Astrocyte of the cerebellum (primary cell): ENCODE results near the gene CCL23.

Source experiments
- DNase-seq: peaks from one replicate; pipeline ENCODE4 v3.0.0-alpha.2; 2011; ENCODE audit warnings: low read depth
- H3K4me3 ChIP-seq: 2 replicates; pipeline ENCODE4 v1.5.1; 2011; ENCODE audit warnings: mild to moderate bottlenecking, low read depth, low read length, moderate library complexity
- CTCF ChIP-seq: IDR thresholded peaks from 2 replicates; pipeline ENCODE4 v1.5.1; 2012; ENCODE audit warnings: low read length, low read depth, moderate library complexity, mild to moderate bottlenecking; ENCODE audit errors: missing control alignments
- in situ Hi-C: cut with HindIII; loops from 2 replicates; pipeline ENCODE4 v1.10.0; 2017; ENCODE audit warnings: low sequenced_read_pairs

Gene CCL23

GRCh38 chr17:36055921-36056520 lies 38.2 kb upstream of the CCL23 start:
- no peak for DNase-seq
- no peak for TF ChIP-seq CTCF
- no peak overlapping the region for H3K4me3 ChIP-seq
- in situ Hi-C loops, result no loop called here

- in situ Hi-C loops, result no loop called here
- DNase-seq, result no peak
- no peak overlapping the region for H3K4me3 ChIP-seq
- TF ChIP-seq CTCF, result no peak
Measured at GRCh38 chr17:36055171-36055570, 37.4 kb upstream of the CCL23 start.

DNA sequence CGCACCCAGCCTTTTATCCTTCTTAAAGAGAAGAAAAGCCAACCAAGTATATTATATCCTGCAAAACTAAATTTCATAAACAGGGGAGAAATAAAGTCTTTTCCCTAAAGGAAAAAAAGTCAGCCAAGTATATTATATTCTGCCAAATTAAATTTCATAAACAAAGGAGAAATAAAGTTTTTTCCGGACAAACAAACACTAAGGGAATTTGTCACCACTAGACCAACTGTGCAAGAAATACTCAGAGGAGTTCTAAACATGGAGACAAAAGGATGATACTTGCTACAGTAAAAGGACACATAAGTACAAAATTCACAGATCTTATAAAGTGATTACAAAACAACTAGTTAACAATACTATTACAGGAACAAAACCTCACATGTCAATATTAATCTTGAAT lies 31.9 kb upstream of the CCL23 start:
- TF ChIP-seq CTCF, result no peak
- no peak overlapping the region for H3K4me3 ChIP-seq
- in situ Hi-C loops, result no loop called here
- no peak for DNase-seq

DNA sequence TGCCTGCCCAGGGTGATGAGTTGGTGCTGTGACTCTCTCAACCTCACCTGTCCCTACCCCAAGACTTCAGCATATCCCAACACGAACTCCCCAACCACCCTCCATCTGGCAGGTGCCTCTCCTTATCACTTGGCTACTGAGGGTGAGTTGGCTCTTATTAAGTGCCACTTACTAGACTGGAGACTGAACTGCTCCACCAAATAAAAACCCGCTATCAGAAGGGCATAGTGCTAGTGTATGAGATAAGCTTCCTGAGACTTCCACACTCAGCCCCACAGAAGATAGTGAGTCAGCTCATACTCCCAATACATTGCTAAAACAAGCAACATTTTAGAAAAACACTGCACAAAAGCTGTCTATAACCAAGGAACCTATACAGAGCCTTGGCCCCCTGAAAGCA lies 30.3 kb upstream of the CCL23 start:
- no peak for DNase-seq
- in situ Hi-C loops, result no loop called here
- no peak for TF ChIP-seq CTCF
- H3K4me3 ChIP-seq, result no peak overlapping the region

- no peak for DNase-seq
- H3K4me3 ChIP-seq, result no peak overlapping the region
- in situ Hi-C loops, result no loop called here
- TF ChIP-seq CTCF, result no peak
Measured at GRCh38 chr17:36036235-36036634, 18.5 kb upstream of the CCL23 start.

GRCh38 chr17:36034127-36034526 lies 16.4 kb upstream of the CCL23 start:
- no peak for DNase-seq
- H3K4me3 ChIP-seq, result no peak overlapping the region
- TF ChIP-seq CTCF, result no peak
- in situ Hi-C loops, result no loop called here

DNA sequence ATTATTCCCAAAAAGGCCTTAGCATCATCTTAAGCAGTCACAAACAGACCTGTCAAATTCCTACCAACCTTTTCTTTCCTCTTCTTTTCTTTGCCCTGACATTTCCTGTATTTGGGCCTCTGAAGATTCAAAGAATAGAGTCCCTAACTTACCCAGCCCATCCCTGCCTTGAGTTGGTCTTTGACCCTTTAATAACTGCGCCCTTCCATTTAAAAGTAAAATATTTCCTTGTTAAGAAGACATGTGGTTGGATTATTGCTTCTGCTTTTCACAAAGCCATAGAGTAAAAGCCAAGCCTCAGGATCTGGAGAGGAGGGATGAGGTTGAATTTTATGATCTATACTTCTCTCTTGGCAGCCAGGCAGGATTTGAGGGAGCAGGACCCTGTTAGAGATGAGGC lies 13.2 kb upstream of the CCL23 start:
- no peak overlapping the region for H3K4me3 ChIP-seq
- TF ChIP-seq CTCF, result no peak
- in situ Hi-C loops, result no loop called here
- no peak for DNase-seq
